ENCODE data around the gene MSI1. TPM values are rescaled to one million over a fixed set of nuclear protein-coding genes. Genes with fewer than 3 reads are reported as not detected.

Gene MSI1
- total and polyA plus RNA-seq, 2 of the 13 experiments (the other 11 are each of a cell fraction or from before 2014, with no cell fraction given), result 0.09 to 0.46 TPM

GRCh38 chr12:120314220-120314619 is 54.7 kb downstream of the MSI1 start:
- Histone ChIP-seq H3K36me3 (replicated peaks in 1 of 2; ENCODE audit: control insufficient read depth in 1 of 2, insufficient read depth in 2 of 2, low read length in 2 of 2) (no peaks in the 10 kb centered on the region), H3K27me3 (ENCODE audit: control insufficient read depth in 1 of 2, insufficient read depth in 2 of 2, low read length in 2 of 2) (no peaks in the 10 kb centered on the region; a peak in 1 of 5 replicates), H3K79me2 (ENCODE audit: insufficient read depth, low read length) (peaks cover 4% of the 10 kb centered on the region), H3K27ac (ENCODE audit: extremely low read length, insufficient read depth, low read length) (no peak overlapping the region), H2AFZ (ENCODE audit: low read length) (no peak overlapping the region), H3K4me1 (ENCODE audit: insufficient read depth, low read length) (peaks cover 8% of the 10 kb centered on the region), H3K9me3 (ENCODE audit: low read length) (no peaks in the 10 kb centered on the region), H3K9ac (ENCODE audit: insufficient read depth, low read depth, low read length) (no peak overlapping the region), H3K4me2 (ENCODE audit: low read depth, low read length) (no peak overlapping the region), H3K4me3 (replicated peaks in 1 of 3; ENCODE audit: insufficient read depth in 1 of 3, low read depth in 2 of 3, low read length in 3 of 3) (no peak overlapping the region), H4K20me1 (ENCODE audit: insufficient read depth, low read length) (no peaks in the 10 kb centered on the region)
- POLR2A ChIA-PET, result interaction anchor here (1.6 to 7.1 kb wide), 3 partner anchors 12 to 113 kb away, joined by 4 to 76 read pairs (median 35); partner anchors contain the start of genes RNU4-1, RNU4-2, RPLP0 and SIRT4
- CTCF ChIA-PET (ENCODE audit: low intra/inter-chr PET ratio, low total read pairs), result no interaction called here
- in situ Hi-C loops (cut with HindIII; ENCODE audit: extremely low pct_ligation_motif_present, low pct_unique_long_range_greater_than_20kb) (no loop called here), intact Hi-C loops (cut with micrococcal nuclease; ENCODE audit: unreplicated experiment) (no loop called here)
- FAIRE-seq, result no peak
- 38% methylated on average over 5 of the region's 5 CpGs for WGBS (ENCODE audit: low lambda C conversion rate)
- DNase-seq (ENCODE audit: low spot score), result no peak
- BruUV-seq (replicated peaks), result no TSS peak
- ATAC-seq, result no peak
- TF ChIP-seq ZFP91 (CRISPR knock-in tag; IDR thresholded peaks at IDR 0.05; ENCODE audit: borderline replicate concordance), result no peak
- no peak for TF ChIP-seq RFXAP (CRISPR knock-in tag; IDR thresholded peaks at IDR 0.05; ENCODE audit: borderline replicate concordance)
- no peak for TF ChIP-seq GLMP (CRISPR knock-in tag; IDR thresholded peaks at IDR 0.05; ENCODE audit: borderline replicate concordance)
- TF ChIP-seq RNF2 (conservative IDR thresholded peaks at IDR 0.05; ENCODE audit: low read depth), result no peak
- no peak for TF ChIP-seq LRRFIP1 (CRISPR knock-in tag; conservative IDR thresholded peaks at IDR 0.05)
- TF ChIP-seq CTCF (CRISPR knock-in tag; IDR thresholded peaks at IDR 0.05), result peak; percentile 27; the same call in 1 of the 2 replicates
- 0 out of 2 replicates have a peak, but pooled peaks have one; percentile 26 for TF ChIP-seq ERF (CRISPR knock-in tag; IDR thresholded peaks at IDR 0.05)
- TF ChIP-seq ZBTB34 (CRISPR knock-in tag; IDR thresholded peaks at IDR 0.05), result no peak
- TF ChIP-seq BRD4 (CRISPR knock-in tag; IDR thresholded peaks at IDR 0.05), result no peak
- no peak for TF ChIP-seq NFE2L1 (CRISPR knock-in tag; IDR thresholded peaks at IDR 0.05; ENCODE audit: borderline replicate concordance)
- TF ChIP-seq ZNF513 (CRISPR knock-in tag; conservative IDR thresholded peaks at IDR 0.05), result no peak
